ENCODE measurements around the gene GSG1L.

GRCh38 chr16:27980919-27981700 lies 82.4 kb downstream of the GSG1L start:
- TF ChIP-seq CTCF (IDR thresholded peaks at IDR 0.05) (no peak), POLR2A (IDR thresholded peaks at IDR 0.05) (no peak)
